SKM-1 treated with dmso at 0.1 percent for 144 hours (cell line): ENCODE data around the gene MIPEP.
A peak's percentile ranks its signal among the peaks of the same experiment; 100 is the strongest.

Experiments used
- DNase-seq: peaks from one replicate; lab custom pipeline; 2025; ENCODE audit not compliant: unreplicated experiment; lab: John Stamatoyannopoulos, UW

The MIPEP gene

GRCh38 chr13:23722726-23723453 is 166.3 kb downstream of the MIPEP start:
- no peak for DNase-seq

DNA sequence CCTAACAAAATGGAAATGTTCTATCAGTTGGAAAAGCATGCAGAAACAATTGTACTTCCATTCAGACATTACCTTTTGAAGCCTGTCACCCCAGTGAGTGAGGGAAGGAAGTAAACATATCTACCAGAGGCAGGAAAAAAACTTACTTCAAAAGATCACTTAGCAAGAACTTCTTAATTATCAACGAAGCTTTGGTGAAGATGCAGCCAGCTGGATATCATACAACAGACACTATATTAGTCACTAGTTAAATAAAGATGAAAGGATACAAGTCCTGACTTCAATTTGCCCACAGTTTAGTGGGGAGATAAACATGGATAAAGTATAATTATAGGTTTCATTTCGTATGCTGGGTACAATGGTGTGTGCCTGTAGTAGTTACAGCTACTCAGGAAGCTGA is 170.2 kb downstream of the MIPEP start:
- no peak for DNase-seq

- DNase-seq, result no peak
Observed at GRCh38 chr13:23716401-23716800, 172.8 kb downstream of the MIPEP start.

DNA sequence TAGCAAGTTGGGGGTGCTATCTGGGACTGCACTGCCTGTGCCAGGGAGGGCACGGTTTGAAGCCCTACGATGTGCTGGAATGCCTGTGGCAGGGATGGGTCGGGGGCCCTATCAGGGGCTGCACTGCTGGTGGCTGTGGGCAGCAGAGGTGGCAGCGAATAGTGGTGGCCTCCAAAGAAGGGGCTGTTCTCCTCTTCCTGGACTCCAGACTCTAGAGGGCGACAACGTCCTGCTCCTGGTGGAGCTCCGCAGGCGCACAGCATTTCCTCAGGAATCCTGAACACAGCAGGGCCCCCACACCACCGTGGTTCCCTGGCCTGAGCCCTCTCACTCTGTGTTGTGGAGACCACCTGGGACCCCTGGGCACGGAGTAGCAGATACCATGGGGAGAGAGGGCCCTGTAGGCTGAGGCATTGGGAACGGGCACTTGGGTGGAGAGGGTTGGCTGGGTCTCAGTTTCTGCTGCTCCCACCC is 173.4 kb downstream of the MIPEP start:
- no peak for DNase-seq

DNA sequence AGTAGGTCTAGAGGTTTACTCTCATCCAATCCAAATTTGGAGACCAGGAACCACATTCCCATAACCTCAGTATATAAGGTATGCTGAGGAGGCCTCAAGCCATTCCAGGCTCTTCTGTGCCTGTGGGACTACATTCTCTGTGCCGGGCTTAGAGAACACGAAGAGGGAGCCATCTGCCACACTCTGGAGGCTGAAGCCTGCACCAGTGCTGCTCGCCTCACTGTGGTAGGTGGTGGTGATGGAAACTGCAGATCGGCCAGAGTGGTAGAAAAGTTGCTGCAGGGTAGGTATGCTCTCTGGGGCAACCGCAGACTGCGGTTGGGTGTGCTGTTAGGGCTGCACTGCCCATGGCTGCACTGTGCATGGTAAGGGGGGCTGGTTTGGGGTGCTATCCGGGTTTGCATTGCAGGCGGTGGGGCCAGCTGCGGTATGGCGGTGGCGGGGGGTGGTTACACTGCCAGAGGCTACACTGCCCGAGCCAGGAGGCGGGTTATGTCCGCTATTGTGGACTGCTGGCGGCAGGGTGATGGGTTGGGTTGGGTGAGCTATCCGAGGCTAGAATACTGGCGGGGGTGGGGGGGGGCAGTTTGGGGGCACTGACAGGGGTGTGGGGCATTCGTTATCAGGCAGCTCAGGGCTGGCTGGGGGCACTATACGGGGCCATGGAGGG is 174.0 kb downstream of the MIPEP start:
- no peak for DNase-seq

- no peak for DNase-seq
Observed at GRCh38 chr13:23714672-23715071, 174.5 kb downstream of the MIPEP start.

DNA sequence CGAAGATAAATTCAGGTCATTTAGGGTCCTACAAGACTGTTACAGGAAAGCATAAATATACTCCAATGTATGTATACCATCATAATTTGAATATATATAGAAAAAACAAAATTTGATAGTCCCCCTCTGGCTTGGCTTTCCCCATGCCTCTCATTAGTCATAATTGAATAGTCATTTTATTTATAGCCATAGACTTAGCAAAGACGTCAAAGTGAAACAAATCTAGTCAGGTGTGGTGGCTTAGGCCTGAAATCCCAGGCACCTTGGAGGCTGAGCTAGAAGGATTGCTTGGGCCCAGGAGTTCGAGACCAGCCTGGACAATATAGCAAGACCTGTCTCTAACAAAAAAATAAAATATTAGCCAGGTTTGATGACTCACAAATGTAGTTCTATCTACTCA is 177.8 kb downstream of the MIPEP start:
- DNase-seq, result no peak

DNA sequence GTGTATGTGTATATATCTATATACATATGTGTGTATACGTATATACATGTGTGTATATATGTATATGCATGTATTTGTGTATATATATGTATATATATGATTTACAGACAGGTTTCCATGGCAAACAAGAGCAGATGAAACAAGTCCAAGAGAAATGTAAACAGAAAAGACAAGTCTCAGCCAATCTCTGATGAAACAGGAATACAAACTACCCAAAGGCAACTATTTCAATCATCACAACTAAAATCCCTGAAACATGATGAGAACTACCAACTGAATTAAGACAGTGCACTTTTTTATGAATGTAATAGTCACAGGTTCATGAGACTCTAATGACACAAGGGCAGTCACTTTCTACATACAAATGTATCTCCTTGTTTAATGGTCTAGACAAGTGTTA is 178.8 kb downstream of the MIPEP start:
- DNase-seq, result no peak

DNA sequence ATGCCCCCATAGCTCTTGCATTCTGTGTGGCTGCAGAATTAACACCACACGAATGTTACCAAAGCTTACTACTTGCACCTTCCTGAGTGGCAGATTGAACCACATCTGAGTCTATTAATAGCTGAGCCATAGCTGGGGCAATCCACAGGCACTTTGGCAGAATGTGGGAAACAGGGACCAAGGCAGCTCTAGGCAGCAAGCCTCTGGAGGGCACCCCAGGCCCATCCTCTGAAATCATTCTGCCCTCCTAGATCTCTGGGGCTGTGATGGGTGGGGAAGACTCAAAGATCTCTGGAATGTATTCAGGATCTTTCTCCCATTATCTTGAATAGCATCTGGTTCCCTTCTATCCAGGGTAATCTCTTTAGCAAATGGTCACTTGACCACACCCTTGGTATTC is 179.7 kb downstream of the MIPEP start:
- DNase-seq, result no peak

GRCh38 chr13:23707674-23708073 is 181.5 kb downstream of the MIPEP start:
- peak; percentile 4 for DNase-seq

DNA sequence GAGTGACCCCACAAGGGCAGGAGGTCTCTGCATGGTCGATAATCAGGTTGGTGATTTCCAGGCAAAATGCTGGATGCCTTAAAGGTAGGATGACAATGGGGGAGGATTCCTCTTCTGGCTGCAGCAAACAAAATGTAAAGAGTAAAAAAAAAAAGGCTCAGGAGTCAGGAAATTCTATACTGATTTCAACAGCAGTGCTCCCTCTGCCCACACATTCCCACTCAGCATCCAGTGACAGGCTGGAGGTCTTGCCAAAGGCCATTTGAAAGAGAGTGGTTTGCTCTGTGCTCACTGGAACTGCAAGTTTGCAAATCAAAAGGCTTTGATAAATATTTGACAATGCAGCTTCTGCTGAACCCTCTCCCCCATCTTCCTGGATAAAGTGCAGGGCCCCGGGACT is 183.6 kb downstream of the MIPEP start:
- DNase-seq, result no peak

DNA sequence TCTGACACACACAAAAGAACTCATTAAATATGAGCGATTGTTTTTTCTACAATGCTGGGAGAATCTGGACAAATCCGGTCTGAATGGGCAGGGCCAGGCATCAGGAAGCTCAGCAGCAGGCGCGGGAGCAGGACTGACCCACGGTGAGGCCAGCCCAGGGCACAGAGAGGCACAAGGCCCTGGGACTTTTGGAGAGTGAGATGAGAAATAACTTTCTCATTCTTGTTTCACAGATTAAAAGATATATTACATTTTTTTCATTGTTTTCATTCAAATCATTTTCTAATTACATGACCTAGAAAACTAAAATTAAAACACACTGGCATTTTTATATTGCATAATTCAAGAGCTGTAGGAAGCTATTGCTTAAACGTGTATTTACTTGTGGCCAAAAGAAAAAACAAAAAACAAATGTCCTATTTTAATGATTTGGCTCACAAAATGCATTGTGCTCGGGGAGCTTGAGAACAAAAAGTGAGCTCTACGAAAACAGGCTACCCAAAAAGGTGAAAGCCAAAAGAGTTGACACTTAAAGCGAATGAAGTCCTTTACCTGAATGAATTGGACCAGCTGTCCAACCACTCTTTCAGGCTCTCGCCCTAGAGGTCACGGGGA is 185.8 kb downstream of the MIPEP start:
- no peak for DNase-seq

GRCh38 chr13:23701636-23702035 is 187.6 kb downstream of the MIPEP start:
- no peak for DNase-seq

DNA sequence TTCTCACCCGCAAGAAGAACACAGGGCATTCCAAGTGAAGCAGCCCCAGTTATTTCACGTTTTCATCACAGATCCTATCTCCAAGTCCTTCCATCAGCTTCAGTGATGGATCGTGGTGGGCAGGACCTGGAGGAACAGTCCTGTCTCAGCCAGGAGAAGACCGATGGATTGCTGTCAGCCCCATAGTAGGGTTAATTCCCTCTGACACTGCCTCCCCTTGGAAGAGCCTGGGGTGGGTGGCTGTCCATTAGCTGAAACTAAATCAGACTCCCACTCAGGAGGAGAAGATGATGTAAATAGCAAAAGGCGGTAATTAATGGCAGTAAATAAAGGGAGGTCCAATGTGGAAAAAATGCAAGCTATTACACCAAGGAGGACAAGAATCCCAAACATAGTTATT is 188.0 kb downstream of the MIPEP start:
- no peak for DNase-seq

GRCh38 chr13:23699271-23699670 is 189.9 kb downstream of the MIPEP start:
- no peak for DNase-seq

DNA sequence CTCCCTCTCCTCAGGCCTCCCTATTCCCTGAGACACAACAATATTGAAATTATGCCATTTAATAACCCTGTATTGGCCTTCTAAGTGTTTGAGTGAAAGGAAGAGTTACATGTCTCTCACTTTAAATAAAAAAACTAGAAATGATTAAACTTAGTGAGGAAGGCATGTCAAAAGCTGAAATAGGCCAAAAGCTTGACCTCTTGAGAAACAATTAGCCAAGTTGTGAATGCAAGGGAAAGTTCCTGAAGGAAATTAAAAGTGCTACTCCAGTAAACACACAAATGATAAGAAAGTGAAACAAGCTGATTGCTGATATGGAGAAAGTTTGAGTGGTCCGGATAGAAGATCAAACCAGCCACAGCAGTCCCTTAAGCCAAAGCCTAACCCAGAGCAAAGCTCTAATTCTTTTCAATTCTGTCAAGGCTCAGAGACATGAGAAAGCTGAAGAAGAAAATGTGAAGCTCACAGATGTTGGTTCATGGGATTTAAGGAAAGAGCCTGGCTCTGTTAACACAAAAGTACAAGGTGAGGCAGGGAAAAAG is 191.4 kb downstream of the MIPEP start:
- DNase-seq, result no peak

DNA sequence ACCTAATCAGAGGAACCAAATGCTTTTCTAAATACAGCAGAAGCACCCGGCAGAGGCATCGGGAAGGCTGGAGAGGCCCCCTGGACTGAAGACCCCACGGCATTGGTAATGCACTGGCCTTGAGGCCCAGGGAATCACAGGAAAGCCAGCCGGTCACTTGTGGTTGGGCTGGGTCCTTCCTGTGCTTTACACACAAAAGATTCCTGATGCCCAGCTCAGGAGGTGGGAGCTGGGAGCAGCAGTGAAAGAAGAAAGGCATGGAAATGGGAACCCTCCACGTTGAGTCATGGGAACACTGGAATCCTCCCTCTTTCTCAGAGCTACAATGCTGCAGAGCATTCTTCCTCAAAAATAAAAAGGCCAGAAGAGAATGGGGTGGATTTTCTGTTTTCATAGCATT is 192.6 kb downstream of the MIPEP start:
- no peak for DNase-seq

DNA sequence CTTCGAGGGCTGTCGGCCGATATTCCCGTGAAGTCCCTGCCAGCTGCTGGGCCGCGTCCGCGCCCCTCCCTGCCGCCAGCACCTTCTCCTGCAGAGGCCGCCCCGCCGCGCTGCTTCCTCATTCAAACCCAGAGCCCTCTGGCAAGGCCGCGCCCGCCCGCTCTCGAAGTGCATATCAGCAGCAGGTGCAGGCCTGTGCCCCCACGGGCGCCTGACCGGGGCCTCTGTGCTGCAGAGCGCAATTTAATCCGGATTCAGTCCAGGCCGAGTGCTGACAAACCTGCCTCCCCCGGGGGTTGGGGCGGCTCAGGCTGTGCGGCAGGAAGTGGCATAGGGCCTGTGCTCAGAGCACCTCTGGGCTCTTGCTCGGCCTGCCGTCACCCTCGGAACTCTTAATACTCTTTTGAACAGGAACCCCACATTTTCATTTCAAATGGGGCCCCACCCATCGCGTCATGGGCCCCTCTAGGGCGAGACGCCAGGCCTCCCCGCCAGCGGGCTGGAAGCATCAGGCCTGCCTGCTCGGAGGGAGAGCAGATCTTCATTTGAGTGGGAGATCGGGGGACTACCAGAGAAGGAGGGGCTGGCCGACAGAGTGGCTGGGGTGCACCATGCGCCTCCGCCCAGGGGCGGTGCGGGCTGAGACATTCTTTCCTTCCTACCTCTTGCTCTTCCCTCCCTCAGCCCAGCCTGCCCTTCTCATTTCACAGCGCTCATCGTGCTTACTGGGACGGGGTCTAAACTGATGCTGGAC is 193.3 kb downstream of the MIPEP start:
- no peak for DNase-seq

DNA sequence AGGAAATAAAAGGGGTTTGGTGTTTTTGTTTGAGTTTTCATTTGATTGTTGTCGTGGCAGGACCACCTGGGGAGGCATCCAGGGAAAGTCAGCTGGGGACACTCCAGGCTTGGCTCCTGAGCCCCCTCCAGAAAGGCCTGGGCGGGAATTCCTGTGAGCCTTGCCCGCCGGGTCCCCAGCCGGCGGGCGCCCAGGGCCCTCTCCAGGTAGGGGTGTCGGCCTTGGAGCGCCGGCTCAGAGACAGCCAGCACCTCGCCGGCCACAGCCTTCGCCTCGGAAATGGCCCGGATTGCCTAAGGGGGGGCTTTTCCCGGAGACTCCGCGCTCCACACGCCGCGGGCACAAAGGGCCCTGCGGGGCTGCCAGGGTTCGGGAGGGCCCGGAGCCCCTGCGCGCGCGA is 194.0 kb downstream of the MIPEP start:
- DNase-seq, result no peak

GRCh38 chr13:23692816-23693215 is 196.4 kb downstream of the MIPEP start:
- no peak for DNase-seq

DNA sequence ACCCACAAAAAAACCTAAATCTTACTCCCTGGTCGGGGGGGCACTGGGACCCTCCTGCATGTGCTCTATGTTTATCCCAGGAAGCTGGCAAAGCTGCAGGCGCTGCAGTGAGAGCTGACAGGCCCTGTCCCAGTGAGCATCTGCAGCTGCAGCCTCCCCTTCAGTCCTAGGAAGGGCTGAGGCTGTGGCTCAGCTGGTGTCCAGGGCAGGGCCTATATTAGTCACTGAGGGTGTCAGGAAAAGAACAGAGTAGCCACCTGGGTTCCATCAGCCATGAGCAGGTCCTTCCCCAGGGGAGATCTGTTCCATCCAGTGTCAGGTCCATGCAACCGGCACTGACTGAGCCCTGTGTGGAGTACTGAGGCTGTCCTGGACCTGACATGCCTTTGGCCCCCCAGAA is 198.5 kb downstream of the MIPEP start:
- no peak for DNase-seq
